ENCODE results near the gene CERS6.

CERS6 gene

DNA sequence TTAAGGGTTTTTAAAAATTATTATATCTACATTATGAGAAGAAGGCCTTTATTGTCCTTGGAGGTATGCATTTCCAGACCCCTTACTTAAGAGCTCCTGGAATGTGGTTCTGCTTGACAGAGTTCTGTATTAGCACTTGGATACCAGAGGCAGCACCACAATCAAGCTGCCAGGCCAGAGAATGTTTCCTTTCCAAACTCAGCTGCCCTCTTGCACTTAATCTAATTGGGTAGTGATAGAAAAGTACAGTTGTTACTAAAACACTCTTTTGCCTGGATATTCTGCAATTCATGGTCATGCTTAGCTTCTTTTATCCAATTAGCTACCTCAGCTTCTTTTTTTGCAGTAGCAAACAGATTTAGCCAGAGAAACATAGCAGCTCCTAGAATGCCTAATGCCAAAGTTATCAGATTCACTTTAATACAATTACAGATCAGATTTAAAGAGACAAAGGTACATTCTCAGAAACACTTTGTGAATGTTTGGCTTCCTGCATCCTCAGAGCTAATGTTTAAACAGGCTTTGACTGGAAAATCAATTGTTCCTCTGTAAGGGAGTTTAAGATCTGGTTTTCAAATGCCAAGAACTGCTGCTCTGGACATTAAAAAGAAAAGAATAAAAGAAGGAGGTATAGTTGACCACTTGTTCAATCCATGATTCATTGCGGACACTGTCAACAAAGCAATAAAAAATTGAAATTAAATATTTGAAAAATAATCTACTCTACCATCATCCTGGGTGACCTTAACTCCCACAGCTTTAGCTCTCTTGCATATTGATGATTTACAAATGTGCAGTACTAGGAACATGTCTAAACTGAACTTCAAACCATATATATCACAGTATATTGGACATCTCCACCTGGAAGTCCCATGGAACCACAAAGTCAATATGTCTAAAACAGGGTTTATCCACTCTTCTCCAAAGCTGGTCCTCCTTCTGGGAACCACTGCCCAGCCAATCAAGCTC is 359.2 kb downstream of the CERS6 start:
- Mint-ChIP-seq H3K27me3 (peaks cover 15% of the 10 kb centered on the region), H3K9me3 (no peaks in the 10 kb centered on the region), H3K4me1 (no peaks in the 10 kb centered on the region), H3K27ac (ENCODE audit: low read depth) (no peak overlapping the region), H3K4me3 (no peak overlapping the region), H3K36me3 (ENCODE audit: insufficient read depth) (no peaks in the 10 kb centered on the region)
- ATAC-seq (replicated peaks; ENCODE audit: extremely low read depth, poor library complexity, severe bottlenecking) = no peak
- no peak for DNase-seq (ENCODE audit: low spot score in 2 of 2)

DNA sequence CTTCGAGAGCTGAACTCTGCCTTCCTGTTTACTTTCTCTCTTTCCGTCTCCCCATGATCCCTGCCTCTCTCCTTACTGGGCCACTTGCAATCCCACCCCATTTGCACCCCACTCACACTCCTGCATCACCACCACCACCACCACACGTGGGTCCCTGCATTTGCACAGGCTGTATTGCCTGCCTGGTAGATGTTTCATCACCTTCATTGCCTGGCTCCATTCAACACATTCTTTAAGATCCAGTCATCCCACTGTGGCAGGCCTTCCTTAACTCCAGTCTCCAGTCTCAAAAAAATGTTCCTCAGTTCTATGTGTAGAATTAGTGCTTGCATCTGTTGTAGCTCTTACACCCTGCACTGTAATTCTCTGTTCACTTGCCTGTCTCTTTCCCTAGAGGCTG is 360.3 kb downstream of the CERS6 start:
- no peak overlapping the region for H3K4me3 Mint-ChIP-seq
- no peaks in the 10 kb centered on the region for H3K4me1 Mint-ChIP-seq
- ATAC-seq (replicated peaks; ENCODE audit: extremely low read depth, poor library complexity, severe bottlenecking) (no peak), DNase-seq (ENCODE audit: low spot score in 2 of 2) (no peak)
- H3K27me3 Mint-ChIP-seq = peaks cover 15% of the 10 kb centered on the region
- no peaks in the 10 kb centered on the region for H3K36me3 Mint-ChIP-seq (ENCODE audit: insufficient read depth)
- H3K9me3 Mint-ChIP-seq = no peaks in the 10 kb centered on the region
- H3K27ac Mint-ChIP-seq (ENCODE audit: low read depth) = no peak overlapping the region

GRCh38 chr2:168819050-168819715 is 363.1 kb downstream of the CERS6 start:
- H3K4me1 Mint-ChIP-seq = no peaks in the 10 kb centered on the region
- H3K27ac Mint-ChIP-seq (ENCODE audit: low read depth) = no peak overlapping the region
- no peak for ATAC-seq (replicated peaks; ENCODE audit: extremely low read depth, poor library complexity, severe bottlenecking)
- no peaks in the 10 kb centered on the region for H3K36me3 Mint-ChIP-seq (ENCODE audit: insufficient read depth)
- no peaks in the 10 kb centered on the region for H3K9me3 Mint-ChIP-seq
- no peak overlapping the region for H3K4me3 Mint-ChIP-seq
- no peak for DNase-seq (ENCODE audit: low spot score in 2 of 2)
- peaks cover 15% of the 10 kb centered on the region for H3K27me3 Mint-ChIP-seq

DNA sequence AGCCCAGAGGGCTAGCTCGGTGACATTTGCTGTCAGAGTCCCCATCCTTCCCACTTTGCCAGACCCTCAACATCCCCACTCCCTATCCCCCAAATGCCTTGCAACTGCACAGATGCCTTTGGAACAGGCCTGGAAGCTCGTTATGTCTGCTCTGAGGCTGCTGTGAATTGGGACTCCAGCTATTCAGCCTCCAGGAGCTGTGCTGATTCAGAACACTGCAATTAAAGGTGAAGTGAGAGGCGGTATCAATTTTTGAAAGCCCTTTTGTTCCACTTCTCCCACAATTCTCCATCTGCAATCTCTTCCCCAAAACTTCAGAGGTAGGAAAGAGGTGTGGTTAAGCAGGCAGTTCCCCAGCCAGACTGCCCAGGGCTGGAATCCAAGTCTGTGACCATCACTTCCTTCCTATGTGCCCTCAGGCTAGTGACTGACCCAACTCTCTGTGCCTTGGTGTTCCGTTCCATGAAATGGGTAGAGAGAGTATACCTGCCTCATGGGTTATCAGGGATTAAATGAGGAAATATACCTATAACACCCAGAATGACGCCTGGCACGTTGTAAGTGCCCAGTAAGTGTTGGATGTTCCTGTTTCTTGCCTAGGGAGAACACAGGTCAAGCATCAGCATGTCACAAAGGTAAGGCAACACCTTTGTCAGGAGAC is 363.9 kb downstream of the CERS6 start:
- peaks cover 15% of the 10 kb centered on the region for H3K27me3 Mint-ChIP-seq
- H3K27ac Mint-ChIP-seq (ENCODE audit: low read depth) = no peak overlapping the region
- no peak overlapping the region for H3K4me3 Mint-ChIP-seq
- DNase-seq (ENCODE audit: low spot score in 2 of 2) (no peak), ATAC-seq (replicated peaks; ENCODE audit: extremely low read depth, poor library complexity, severe bottlenecking) (no peak)
- no peaks in the 10 kb centered on the region for H3K4me1 Mint-ChIP-seq
- H3K36me3 Mint-ChIP-seq (ENCODE audit: insufficient read depth) = no peaks in the 10 kb centered on the region
- no peaks in the 10 kb centered on the region for H3K9me3 Mint-ChIP-seq

GRCh38 chr2:168821577-168821976 is 365.5 kb downstream of the CERS6 start:
- no peak overlapping the region for H3K4me3 Mint-ChIP-seq
- DNase-seq (ENCODE audit: low spot score in 2 of 2) (no peak), ATAC-seq (replicated peaks; ENCODE audit: extremely low read depth, poor library complexity, severe bottlenecking) (no peak)
- H3K4me1 Mint-ChIP-seq = no peaks in the 10 kb centered on the region
- no peak overlapping the region for H3K27ac Mint-ChIP-seq (ENCODE audit: low read depth)
- peaks cover 15% of the 10 kb centered on the region for H3K27me3 Mint-ChIP-seq
- no peaks in the 10 kb centered on the region for H3K36me3 Mint-ChIP-seq (ENCODE audit: insufficient read depth)
- no peaks in the 10 kb centered on the region for H3K9me3 Mint-ChIP-seq

DNA sequence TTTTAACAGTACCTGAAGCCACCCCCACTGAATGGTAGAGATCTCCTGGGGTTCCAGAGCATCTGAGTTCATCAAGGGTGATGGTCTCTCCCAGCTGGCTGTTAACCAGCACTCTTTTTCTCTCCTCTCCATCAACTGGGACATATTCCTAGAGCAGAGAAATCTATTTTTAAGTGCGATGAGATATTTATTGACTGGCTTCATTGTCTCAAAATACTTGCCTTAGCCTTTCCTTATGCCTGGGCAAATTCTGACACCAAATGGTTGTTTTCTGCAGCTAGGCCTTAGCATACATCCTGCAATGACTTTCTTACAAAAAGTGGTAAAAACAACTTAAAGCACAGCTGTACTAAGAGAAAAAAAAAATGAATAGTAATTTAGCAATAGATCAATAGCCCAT is 365.9 kb downstream of the CERS6 start:
- no peak overlapping the region for H3K27ac Mint-ChIP-seq (ENCODE audit: low read depth)
- H3K36me3 Mint-ChIP-seq (ENCODE audit: insufficient read depth) = no peaks in the 10 kb centered on the region
- H3K27me3 Mint-ChIP-seq = peaks cover 15% of the 10 kb centered on the region
- no peaks in the 10 kb centered on the region for H3K4me1 Mint-ChIP-seq
- ATAC-seq (replicated peaks; ENCODE audit: extremely low read depth, poor library complexity, severe bottlenecking) (no peak), DNase-seq (ENCODE audit: low spot score in 2 of 2) (no peak)
- H3K4me3 Mint-ChIP-seq = no peak overlapping the region
- H3K9me3 Mint-ChIP-seq = no peaks in the 10 kb centered on the region

All from central memory CD8-positive, alpha-beta T cell (primary cell).